Brain pericyte (primary cell): ENCODE measurements around the gene C8A.

Source experiments
- DNase-seq: peaks from one replicate; pipeline ENCODE4 v3.0.0-alpha.2; 2012; ENCODE audit warnings: low read depth, low spot score

Gene C8A

GRCh38 chr1:56837244-56837939 lies 17.2 kb upstream of the C8A start:
- no peak for DNase-seq

GRCh38 chr1:56838759-56839158 lies 15.8 kb upstream of the C8A start:
- DNase-seq, result no peak

GRCh38 chr1:56843544-56843943 lies 11.1 kb upstream of the C8A start:
- no peak for DNase-seq

- no peak for DNase-seq
Observed at GRCh38 chr1:56844545-56845136, 10.0 kb upstream of the C8A start.

GRCh38 chr1:56845343-56845742 lies 9.3 kb upstream of the C8A start:
- no peak for DNase-seq

GRCh38 chr1:56849750-56850149 lies 4.8 kb upstream of the C8A start:
- DNase-seq, result no peak

GRCh38 chr1:56850411-56850810 lies 4.2 kb upstream of the C8A start:
- no peak for DNase-seq

GRCh38 chr1:56850922-56851321 lies 3.7 kb upstream of the C8A start:
- DNase-seq, result no peak

- no peak for DNase-seq
Observed at GRCh38 chr1:56852476-56852875, 2.1 kb upstream of the C8A start.

GRCh38 chr1:56855190-56855589 lies 593 bp downstream of the C8A start:
- DNase-seq, result no peak

GRCh38 chr1:56856186-56856585 lies 1.6 kb downstream of the C8A start:
- no peak for DNase-seq

GRCh38 chr1:56859287-56859686 lies 4.7 kb downstream of the C8A start:
- DNase-seq, result no peak

- DNase-seq, result no peak
Observed at GRCh38 chr1:56863265-56863992, 8.8 kb downstream of the C8A start.

GRCh38 chr1:56864430-56864829 lies 9.8 kb downstream of the C8A start:
- DNase-seq, result no peak

GRCh38 chr1:56866656-56867055 lies 12.1 kb downstream of the C8A start:
- no peak for DNase-seq

GRCh38 chr1:56867491-56867890 lies 12.9 kb downstream of the C8A start:
- DNase-seq, result no peak

GRCh38 chr1:56868761-56869160 lies 14.2 kb downstream of the C8A start:
- no peak for DNase-seq

- no peak for DNase-seq
Observed at GRCh38 chr1:56872597-56872996, 18.0 kb downstream of the C8A start.

- no peak for DNase-seq
Observed at GRCh38 chr1:56873213-56873612, 18.6 kb downstream of the C8A start.

GRCh38 chr1:56874689-56875088 lies 20.1 kb downstream of the C8A start:
- no peak for DNase-seq

GRCh38 chr1:56877973-56878372 lies 23.4 kb downstream of the C8A start:
- DNase-seq, result no peak

GRCh38 chr1:56880774-56881173 lies 26.2 kb downstream of the C8A start:
- no peak for DNase-seq

- DNase-seq, result no peak
Observed at GRCh38 chr1:56881417-56881816, 26.8 kb downstream of the C8A start.
